CD4-positive, alpha-beta T cell (primary cell): ENCODE data around the gene SHPK. TPM values are rescaled to one million over a fixed set of nuclear protein-coding genes. Genes with fewer than 3 reads are reported as not detected.

Source experiments
- ATAC-seq: fragments of 200-7000 bp; cut with Tn5 transposase; one replicate; pipeline ENCODE4 v1.10.0; 2022; ENCODE audit warnings: mild to moderate bottlenecking; ENCODE audit not compliant: poor library complexity
- CTCF ChIA-PET: fragments of 350-600 bp; sonication (Branson Sonifier 250); formaldehyde crosslinking; loops from one replicate; lab custom pipeline; 2021; ENCODE audit warnings: antibody characterized with exemption, inconsistent platforms; lab: Charles Lee
- POLR2A ChIA-PET: fragments of 350-600 bp; sonication (Branson Sonifier 250); formaldehyde crosslinking; loops from one replicate; lab custom pipeline; 2021; ENCODE audit warnings: antibody characterized with exemption, inconsistent platforms; lab: Charles Lee
- DNase-seq, 14 experiments: peaks; one replicate each; pipeline ENCODE4 v3.0.0-alpha.2; 2013 to 2020; ENCODE audit warnings: mixed read lengths in 2 of 14
- H3K27ac ChIP-seq, 2 donors: one replicate each; pipeline versions ENCODE4 v1.5.1 to v1.7.0; 2013; ENCODE audit warnings: low read length in 2 of 2, low read depth in 1 of 2, mild to moderate bottlenecking in 1 of 2
- H3K27me3 ChIP-seq, 2 experiments: 1 replicate in 1 of 2; 2 replicates in 1 of 2; pipeline versions ENCODE4 v1.6.1 to v1.7.0; 2013; ENCODE audit warnings: low read length in 2 of 2, control low read depth in 1 of 2, mild to moderate bottlenecking in 1 of 2, moderate library complexity in 1 of 2; ENCODE audit not compliant: insufficient read depth in 2 of 2, control insufficient read depth in 1 of 2
- H3K36me3 ChIP-seq: one replicate; pipeline ENCODE4 v1.6.1; 2013; ENCODE audit warnings: low read length, control low read depth; ENCODE audit not compliant: insufficient read depth
- H3K4me1 ChIP-seq: one replicate; pipeline ENCODE4 v1.6.1; 2013; ENCODE audit warnings: low read length, control low read depth; ENCODE audit not compliant: insufficient read depth
- H3K4me3 ChIP-seq: one replicate; pipeline ENCODE4 v1.5.1; 2013; ENCODE audit warnings: mild to moderate bottlenecking, low read length, moderate library complexity
- H3K9me3 ChIP-seq, 2 experiments: 1 replicate in 1 of 2; 2 replicates in 1 of 2; pipeline versions ENCODE4 v1.6.1 to v1.7.0; 2013; ENCODE audit warnings: low read length in 2 of 2, mild to moderate bottlenecking in 2 of 2, control low read depth in 1 of 2, moderate library complexity in 1 of 2; ENCODE audit not compliant: control insufficient read depth in 1 of 2, insufficient read depth in 1 of 2
- H3K27ac Mint-ChIP-seq: one replicate; pipeline ENCODE4 v1.8.0; 2020; ENCODE audit warnings: mixed read lengths
- H3K27me3 Mint-ChIP-seq: one replicate; pipeline ENCODE4 v1.8.0; 2021; ENCODE audit warnings: mixed read lengths
- H3K36me3 Mint-ChIP-seq: one replicate; pipeline ENCODE4 v1.8.0; 2021; ENCODE audit warnings: low read depth, mixed read lengths
- H3K4me1 Mint-ChIP-seq: one replicate; pipeline ENCODE4 v1.8.0; 2021; ENCODE audit warnings: low read depth, mixed read lengths
- H3K4me3 Mint-ChIP-seq: one replicate; pipeline ENCODE4 v1.8.0; 2020; ENCODE audit warnings: mild to moderate bottlenecking, mixed read lengths
- H3K9me3 Mint-ChIP-seq: one replicate; pipeline ENCODE4 v1.8.0; 2020; ENCODE audit warnings: mixed read lengths
- intact Hi-C, 2 experiments: fragments of 100-400 bp; cut with DNase I in 1 of 2; cut with micrococcal nuclease in 1 of 2; formaldehyde crosslinking; loops; one replicate each; pipeline versions ENCODE4 v1.15.1 to v1.9.0; 2023 to 2025; cut with DNase I, micrococcal nuclease
- total RNA-seq, 174 experiments: library from RNA in 2 of 174; stranded (reverse) in 2 of 174; gene quantifications; one replicate each; pipeline ENCODE4 v1.2.3 and lab custom pipeline; 2021 to 2026
- TF ChIP-seq, protein P1 (sequence below): fragments of 200-600 bp; IDR thresholded peaks from one replicate; pipeline ENCODE4 v1.8.0; 2022; ENCODE audit warnings: antibody characterized with exemption, mild to moderate bottlenecking

Gene SHPK
- total RNA-seq, 2 experiments from 2014 or later, result 3.4 TPM

DNA sequence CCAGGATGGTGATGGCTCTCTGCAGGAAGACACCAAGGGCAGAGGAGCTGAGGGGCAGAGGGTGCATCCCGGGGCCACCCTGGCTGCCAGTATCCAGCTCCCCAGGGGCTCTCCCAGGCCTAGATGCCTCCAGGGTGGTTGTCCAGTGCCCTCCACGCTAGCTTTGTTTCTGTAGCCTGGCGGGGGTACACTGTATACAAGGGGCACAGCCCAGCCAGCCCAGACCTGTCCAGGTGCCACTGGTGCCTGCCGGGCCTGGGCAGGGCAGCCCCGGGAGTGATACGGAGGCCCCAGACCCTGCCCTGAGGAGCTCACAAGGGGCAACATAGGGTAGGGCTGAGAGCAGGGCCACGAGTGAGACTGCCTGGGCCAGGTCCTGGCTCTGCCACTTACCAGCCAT, 63.8 kb downstream of the SHPK start:
- TF ChIP-seq, protein P1, sequence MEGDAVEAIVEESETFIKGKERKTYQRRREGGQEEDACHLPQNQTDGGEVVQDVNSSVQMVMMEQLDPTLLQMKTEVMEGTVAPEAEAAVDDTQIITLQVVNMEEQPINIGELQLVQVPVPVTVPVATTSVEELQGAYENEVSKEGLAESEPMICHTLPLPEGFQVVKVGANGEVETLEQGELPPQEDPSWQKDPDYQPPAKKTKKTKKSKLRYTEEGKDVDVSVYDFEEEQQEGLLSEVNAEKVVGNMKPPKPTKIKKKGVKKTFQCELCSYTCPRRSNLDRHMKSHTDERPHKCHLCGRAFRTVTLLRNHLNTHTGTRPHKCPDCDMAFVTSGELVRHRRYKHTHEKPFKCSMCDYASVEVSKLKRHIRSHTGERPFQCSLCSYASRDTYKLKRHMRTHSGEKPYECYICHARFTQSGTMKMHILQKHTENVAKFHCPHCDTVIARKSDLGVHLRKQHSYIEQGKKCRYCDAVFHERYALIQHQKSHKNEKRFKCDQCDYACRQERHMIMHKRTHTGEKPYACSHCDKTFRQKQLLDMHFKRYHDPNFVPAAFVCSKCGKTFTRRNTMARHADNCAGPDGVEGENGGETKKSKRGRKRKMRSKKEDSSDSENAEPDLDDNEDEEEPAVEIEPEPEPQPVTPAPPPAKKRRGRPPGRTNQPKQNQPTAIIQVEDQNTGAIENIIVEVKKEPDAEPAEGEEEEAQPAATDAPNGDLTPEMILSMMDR, result no peak
- Mint-ChIP-seq H3K4me1 (no peaks in the 10 kb centered on the region), H3K9me3 (no peaks in the 10 kb centered on the region), H3K4me3 (no peak overlapping the region), H3K27ac (no peak overlapping the region), H3K36me3 (peaks cover 13% of the 10 kb centered on the region), H3K27me3 (no peaks in the 10 kb centered on the region)
- Histone ChIP-seq H3K4me3 (no peak overlapping the region), H3K9me3 (no peaks in the 10 kb centered on the region), H3K27ac (no peak overlapping the region), H3K36me3 (peaks cover 2% of the 10 kb centered on the region), H3K27me3 (no peaks in the 10 kb centered on the region), H3K4me1 (no peaks in the 10 kb centered on the region)
- no peak for DNase-seq
- no peak for ATAC-seq
- intact Hi-C loops, result no loop called here
- CTCF ChIA-PET, result no interaction called here
- POLR2A ChIA-PET, result no interaction called here

DNA sequence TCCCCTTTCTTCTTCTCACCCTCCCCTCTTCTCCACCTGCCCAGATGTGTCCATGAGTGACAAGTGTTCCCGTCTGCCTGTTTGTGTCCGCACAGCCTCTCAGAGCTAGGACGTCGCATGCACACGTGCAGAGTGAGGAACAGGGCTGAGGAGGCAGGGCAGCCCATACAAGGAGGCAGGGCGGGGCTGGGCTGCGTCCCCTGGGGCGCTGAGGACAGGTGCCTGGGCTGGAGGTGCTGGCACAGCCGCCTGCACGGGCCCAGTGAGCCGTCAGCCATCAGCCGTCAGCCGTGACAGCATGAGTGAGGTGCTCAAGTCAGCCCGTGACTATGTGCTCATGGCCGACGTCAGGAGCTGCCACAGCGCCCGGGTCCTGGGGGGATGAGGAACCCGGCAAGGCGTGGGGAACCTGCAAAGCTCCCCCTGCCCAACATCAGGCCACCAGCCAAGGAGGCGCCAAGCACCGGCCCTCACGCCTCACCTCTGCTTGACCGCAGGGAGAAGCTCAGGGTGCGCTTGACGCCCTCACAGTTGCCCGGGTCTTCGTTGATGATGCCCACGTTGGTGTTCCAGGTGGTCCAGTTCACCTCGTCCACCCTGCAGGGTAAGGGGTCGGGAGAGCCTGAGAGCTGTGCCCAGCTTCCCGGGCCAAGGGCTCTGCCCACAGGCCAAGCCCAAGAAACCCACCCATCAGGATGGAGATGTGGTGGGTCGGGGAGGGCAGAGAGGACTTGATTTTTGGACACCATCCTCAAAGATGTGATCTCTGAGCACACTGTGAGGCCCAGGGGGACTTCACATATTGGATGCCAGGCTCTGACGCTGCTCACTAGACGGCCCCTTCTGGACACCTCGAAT, 64.8 kb downstream of the SHPK start:
- Histone ChIP-seq H3K27me3 (no peaks in the 10 kb centered on the region), H3K4me1 (no peaks in the 10 kb centered on the region), H3K9me3 (no peaks in the 10 kb centered on the region), H3K4me3 (no peak overlapping the region), H3K36me3 (peaks cover 2% of the 10 kb centered on the region), H3K27ac (no peak overlapping the region)
- H3K4me1 Mint-ChIP-seq, result no peaks in the 10 kb centered on the region
- TF ChIP-seq, protein P1, result no peak
- ATAC-seq (no peak), DNase-seq (no peak)
- H3K36me3 Mint-ChIP-seq, result peaks cover 13% of the 10 kb centered on the region
- no peak overlapping the region for H3K4me3 Mint-ChIP-seq
- intact Hi-C loops, result no loop called here
- no peaks in the 10 kb centered on the region for H3K9me3 Mint-ChIP-seq
- H3K27me3 Mint-ChIP-seq, result no peaks in the 10 kb centered on the region
- ChIA-PET CTCF (no interaction called here), POLR2A (no interaction called here)
- H3K27ac Mint-ChIP-seq, result no peak overlapping the region

DNA sequence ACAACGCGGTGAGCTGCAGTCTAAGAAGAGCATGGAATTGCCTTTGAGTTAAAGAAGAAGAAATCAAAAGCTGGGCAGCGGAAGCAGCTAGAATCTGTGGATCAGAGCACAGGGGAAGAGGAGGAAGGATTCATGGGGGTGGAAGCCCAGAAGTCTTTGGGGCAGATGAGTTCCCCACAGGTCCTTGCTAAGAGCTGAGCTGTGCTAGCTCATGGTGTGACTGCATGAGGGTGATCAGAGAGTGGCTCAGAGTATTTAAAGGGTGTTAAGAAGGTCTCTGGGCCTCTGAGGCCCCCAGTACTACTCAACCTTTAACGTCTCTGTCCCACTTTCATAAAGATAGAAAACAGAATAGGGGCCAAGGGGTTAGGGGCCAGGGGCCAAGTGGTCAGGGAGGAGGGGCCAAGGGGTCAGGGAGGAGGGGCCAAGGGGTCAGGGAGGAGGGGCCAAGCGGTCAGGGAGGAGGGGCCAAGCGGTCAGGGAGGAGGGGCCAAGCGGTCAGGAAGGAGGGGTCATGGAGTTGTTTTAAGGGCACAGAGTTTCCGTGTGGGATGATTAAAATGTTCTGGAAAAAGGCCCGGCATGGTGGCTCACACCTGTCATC, 66.4 kb downstream of the SHPK start:
- no peak for ATAC-seq
- H3K4me1 Mint-ChIP-seq, result no peaks in the 10 kb centered on the region
- ChIA-PET POLR2A (no interaction called here), CTCF (no interaction called here)
- H3K36me3 Mint-ChIP-seq, result peaks cover 8% of the 10 kb centered on the region
- Histone ChIP-seq H3K36me3 (peaks cover 2% of the 10 kb centered on the region), H3K4me1 (no peaks in the 10 kb centered on the region), H3K27ac (no peak overlapping the region), H3K27me3 (no peaks in the 10 kb centered on the region), H3K9me3 (no peaks in the 10 kb centered on the region), H3K4me3 (no peak overlapping the region)
- H3K9me3 Mint-ChIP-seq, result no peaks in the 10 kb centered on the region
- H3K27ac Mint-ChIP-seq, result no peak overlapping the region
- no peaks in the 10 kb centered on the region for H3K27me3 Mint-ChIP-seq
- TF ChIP-seq, protein P1, result no peak
- intact Hi-C loops, result no loop called here
- no peak overlapping the region for H3K4me3 Mint-ChIP-seq
- no peak for DNase-seq
